IPS-20b (cell line): ENCODE measurements around the gene SERPINA10.

Experiments
- H3K27ac ChIP-seq: one replicate; pipeline ENCODE4 v1.5.1; 2013; ENCODE audit warnings: low read length
- H3K27me3 ChIP-seq: 2 replicates; pipeline ENCODE4 v1.6.1; 2013; ENCODE audit warnings: mild to moderate bottlenecking, low read length, inconsistent platforms; ENCODE audit not compliant: insufficient read depth
- H3K36me3 ChIP-seq: 2 replicates; pipeline ENCODE4 v1.6.1; 2013; ENCODE audit warnings: low read depth, mild to moderate bottlenecking, inconsistent platforms, low read length, moderate library complexity; ENCODE audit not compliant: insufficient read depth
- H3K4me1 ChIP-seq: 2 replicates; pipeline ENCODE4 v1.6.1; 2013; ENCODE audit warnings: mild to moderate bottlenecking, control low read depth, inconsistent platforms, low read length, moderate library complexity; ENCODE audit not compliant: insufficient read depth
- H3K4me3 ChIP-seq: 2 replicates; pipeline ENCODE4 v1.5.1; 2013; ENCODE audit warnings: mild to moderate bottlenecking, low read length, inconsistent platforms
- H3K9ac ChIP-seq: 2 replicates; pipeline ENCODE4 v1.6.1; 2013; ENCODE audit warnings: low read depth, mild to moderate bottlenecking, inconsistent platforms, low read length, moderate library complexity
- H3K9me3 ChIP-seq: 2 replicates; pipeline ENCODE4 v1.6.1; 2013; ENCODE audit warnings: mild to moderate bottlenecking, low read depth, low read length, inconsistent platforms; ENCODE audit not compliant: insufficient read depth

Gene SERPINA10

DNA sequence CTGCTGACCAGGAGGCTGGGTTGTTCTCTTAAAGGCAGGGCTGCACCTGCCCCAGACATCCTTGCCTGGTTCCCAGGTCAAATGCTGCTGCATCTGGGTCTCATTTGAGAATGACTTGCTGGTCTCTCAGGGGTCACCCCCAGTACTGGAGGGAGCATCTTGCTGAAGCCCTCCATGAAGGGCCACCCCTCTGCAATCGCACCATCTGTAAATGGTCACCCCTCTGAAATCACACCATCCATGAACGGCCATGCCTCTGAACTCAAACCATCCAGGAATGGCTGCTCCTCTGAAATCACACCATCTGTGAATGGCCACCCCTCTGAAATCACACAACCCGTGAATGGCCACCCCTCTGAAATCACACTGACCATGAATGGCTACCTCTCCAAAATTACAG lies 37.4 kb upstream of the SERPINA10 start:
- Histone ChIP-seq H3K9ac (no peak overlapping the region), H3K9me3 (no peaks in the 10 kb centered on the region), H3K27me3 (no peaks in the 10 kb centered on the region), H3K27ac (no peak overlapping the region), H3K4me3 (no peak overlapping the region), H3K36me3 (no peaks in the 10 kb centered on the region), H3K4me1 (no peaks in the 10 kb centered on the region)

- Histone ChIP-seq H3K9ac (no peak overlapping the region), H3K4me1 (no peaks in the 10 kb centered on the region), H3K27ac (no peak overlapping the region), H3K36me3 (no peaks in the 10 kb centered on the region), H3K9me3 (no peaks in the 10 kb centered on the region), H3K4me3 (no peak overlapping the region), H3K27me3 (no peaks in the 10 kb centered on the region)
These were observed 36.8 kb upstream of the SERPINA10 start for GRCh38 chr14:94329857-94330256.

DNA sequence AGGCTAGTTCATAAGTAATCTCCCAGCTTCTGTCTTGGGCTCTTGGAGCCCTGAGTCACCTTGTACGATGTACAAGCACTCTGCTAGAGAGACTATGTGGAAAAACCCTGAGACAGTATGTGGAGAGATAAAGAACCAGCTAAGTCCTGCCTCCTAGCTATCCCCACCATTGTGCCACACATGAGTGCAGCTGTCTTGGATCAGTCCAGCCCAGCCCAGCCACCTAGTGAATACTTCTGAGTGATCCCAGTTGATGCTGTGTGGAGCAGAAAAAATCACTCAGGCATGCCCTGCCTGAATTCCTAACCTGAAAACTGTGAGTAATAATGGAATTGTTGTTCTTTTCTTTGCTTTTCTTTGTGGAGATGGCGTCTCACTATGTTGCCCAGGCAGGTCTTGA lies 35.1 kb upstream of the SERPINA10 start:
- Histone ChIP-seq H3K27ac (no peak overlapping the region), H3K36me3 (no peaks in the 10 kb centered on the region), H3K9ac (no peak overlapping the region), H3K4me3 (no peak overlapping the region), H3K4me1 (no peaks in the 10 kb centered on the region), H3K27me3 (no peaks in the 10 kb centered on the region), H3K9me3 (no peaks in the 10 kb centered on the region)

GRCh38 chr14:94322648-94323570 lies 29.8 kb upstream of the SERPINA10 start, which contains the start of gene SERPINA6:
Gene SERPINA6, minus strand, starts transcription at chr14:94323336. Its CDS starts 8,688 bp downstream, at chr14:94314648.
- Histone ChIP-seq H3K36me3 (no peaks in the 10 kb centered on the region), H3K27ac (no peak within 1 kb of the TSS), H3K9me3 (no peaks in the 10 kb centered on the region), H3K4me3 (no peak within 1 kb of the TSS), H3K27me3 (no peaks in the 10 kb centered on the region), H3K9ac (no peak within 1 kb of the TSS), H3K4me1 (no peaks in the 10 kb centered on the region)

DNA sequence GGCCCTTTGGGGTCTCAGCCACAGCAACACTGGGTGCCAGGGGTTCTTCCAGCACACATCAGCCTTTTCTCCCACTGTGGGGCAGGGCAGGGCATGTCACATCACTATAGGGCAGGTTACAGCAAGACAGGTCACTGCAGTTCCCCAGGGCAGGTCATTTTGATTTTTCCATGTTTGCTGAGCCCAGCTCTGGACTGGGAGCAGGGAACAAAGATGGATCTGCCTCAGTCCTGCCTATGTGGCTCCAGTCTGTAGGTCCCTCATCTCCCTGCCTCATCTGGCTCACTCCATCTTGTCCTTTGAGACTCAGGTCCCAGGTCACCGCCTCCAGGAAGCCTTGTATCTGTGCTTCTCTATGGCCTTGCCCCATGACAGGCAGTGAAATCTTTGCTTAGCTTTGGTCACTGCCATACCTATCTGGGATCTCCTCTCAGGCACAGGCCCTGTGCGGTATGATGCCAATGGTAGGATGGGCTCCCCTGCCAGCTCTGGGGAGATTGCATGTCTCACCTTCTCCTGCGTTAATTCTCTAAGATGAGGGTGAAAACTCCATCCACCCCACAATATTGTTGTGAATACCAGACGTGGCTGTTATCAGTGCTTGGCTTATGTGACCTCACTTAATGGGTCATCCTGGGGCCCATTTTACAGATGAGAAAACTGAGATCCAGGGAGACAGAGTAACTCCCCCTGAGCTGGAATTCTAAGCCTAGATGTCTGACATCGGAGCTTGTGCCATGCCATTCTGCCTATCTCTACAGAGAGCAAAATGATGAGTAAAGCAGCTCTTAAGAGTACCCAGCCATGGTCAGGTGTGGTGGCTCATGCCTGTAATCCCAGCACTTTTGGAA lies 28.6 kb upstream of the SERPINA10 start:
- H3K4me1 ChIP-seq, result no peaks in the 10 kb centered on the region

DNA sequence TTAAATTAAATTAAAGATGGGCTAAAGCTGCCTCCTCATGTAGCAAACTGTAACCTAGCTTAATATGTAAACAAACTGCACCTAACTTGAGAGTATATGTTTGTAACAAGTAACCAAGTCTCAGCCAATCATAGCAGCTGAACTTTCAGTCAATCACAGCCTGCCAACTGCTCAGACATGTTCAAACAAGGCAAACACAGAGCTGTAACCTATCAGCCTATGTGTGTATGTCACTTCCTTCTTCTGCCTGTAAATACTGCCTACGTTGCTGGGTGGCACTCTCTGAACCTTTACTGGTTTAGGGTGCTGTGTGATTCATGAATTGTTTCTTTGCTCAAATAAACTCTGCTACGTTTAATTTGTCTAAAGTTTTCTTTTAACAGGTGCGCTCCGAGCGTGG lies 27.2 kb upstream of the SERPINA10 start:
- H3K9ac ChIP-seq, result no peak overlapping the region
- no peaks in the 10 kb centered on the region for H3K9me3 ChIP-seq
- H3K4me3 ChIP-seq, result no peak overlapping the region
- no peaks in the 10 kb centered on the region for H3K27me3 ChIP-seq
- no peaks in the 10 kb centered on the region for H3K4me1 ChIP-seq
- H3K36me3 ChIP-seq, result no peaks in the 10 kb centered on the region
- no peak overlapping the region for H3K27ac ChIP-seq

More for the DNA sequence above, 28.6 kb upstream of the SERPINA10 start:
- Histone ChIP-seq H3K36me3 (no peaks in the 10 kb centered on the region), H3K9ac (no peak overlapping the region), H3K27me3 (no peaks in the 10 kb centered on the region), H3K27ac (no peak overlapping the region), H3K9me3 (no peaks in the 10 kb centered on the region), H3K4me3 (no peak overlapping the region)

GRCh38 chr14:94317259-94317658 lies 24.2 kb upstream of the SERPINA10 start:
- H3K9ac ChIP-seq, result no peak overlapping the region
- no peaks in the 10 kb centered on the region for H3K4me1 ChIP-seq
- H3K27ac ChIP-seq, result no peak overlapping the region
- H3K27me3 ChIP-seq, result no peaks in the 10 kb centered on the region
- H3K9me3 ChIP-seq, result no peaks in the 10 kb centered on the region
- no peaks in the 10 kb centered on the region for H3K36me3 ChIP-seq
- H3K4me3 ChIP-seq, result no peak overlapping the region

DNA sequence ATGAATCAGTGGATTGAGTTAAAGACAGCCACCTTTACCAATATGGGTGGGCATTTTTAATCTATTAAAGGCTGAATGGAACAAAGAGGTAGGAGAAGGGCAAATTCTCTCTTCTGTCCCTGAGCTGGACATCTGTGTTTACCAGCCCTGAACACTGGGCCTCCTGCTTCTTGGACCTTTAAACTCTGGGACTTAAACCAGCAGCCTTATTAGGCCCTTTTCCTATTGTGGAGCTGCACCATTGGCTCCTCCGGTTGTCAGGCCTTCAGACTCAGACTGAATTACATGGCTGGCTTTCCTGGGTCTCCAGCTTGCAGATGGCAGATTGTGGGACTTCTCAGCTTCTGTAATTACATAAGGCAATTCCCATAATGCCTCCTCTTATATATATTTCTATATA lies 23.6 kb upstream of the SERPINA10 start:
- Histone ChIP-seq H3K27me3 (no peaks in the 10 kb centered on the region), H3K9me3 (no peaks in the 10 kb centered on the region), H3K4me3 (no peak overlapping the region), H3K9ac (no peak overlapping the region), H3K36me3 (no peaks in the 10 kb centered on the region), H3K27ac (no peak overlapping the region), H3K4me1 (no peaks in the 10 kb centered on the region)

DNA sequence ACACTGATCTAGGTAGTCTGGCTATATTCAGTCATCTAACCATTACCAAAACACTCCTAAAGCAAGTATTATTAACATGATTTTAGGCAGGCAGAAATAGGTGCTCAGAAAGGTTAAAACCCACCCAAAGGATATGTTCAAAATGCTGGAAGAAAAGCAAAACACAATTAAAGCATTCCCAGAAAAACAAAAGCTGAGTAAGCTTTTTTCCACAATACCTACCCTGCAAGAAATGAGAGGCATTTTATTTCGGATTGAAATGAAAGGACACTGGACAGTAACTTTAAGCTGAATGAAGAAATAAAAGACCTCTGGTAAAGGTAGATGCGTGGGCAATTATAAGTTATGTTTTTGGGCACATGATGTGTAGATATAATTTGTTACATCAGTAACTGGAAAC lies 21.8 kb upstream of the SERPINA10 start:
- Histone ChIP-seq H3K27me3 (no peaks in the 10 kb centered on the region), H3K4me1 (no peaks in the 10 kb centered on the region), H3K4me3 (no peak overlapping the region), H3K27ac (no peak overlapping the region), H3K36me3 (no peaks in the 10 kb centered on the region), H3K9ac (no peak overlapping the region), H3K9me3 (no peaks in the 10 kb centered on the region)

DNA sequence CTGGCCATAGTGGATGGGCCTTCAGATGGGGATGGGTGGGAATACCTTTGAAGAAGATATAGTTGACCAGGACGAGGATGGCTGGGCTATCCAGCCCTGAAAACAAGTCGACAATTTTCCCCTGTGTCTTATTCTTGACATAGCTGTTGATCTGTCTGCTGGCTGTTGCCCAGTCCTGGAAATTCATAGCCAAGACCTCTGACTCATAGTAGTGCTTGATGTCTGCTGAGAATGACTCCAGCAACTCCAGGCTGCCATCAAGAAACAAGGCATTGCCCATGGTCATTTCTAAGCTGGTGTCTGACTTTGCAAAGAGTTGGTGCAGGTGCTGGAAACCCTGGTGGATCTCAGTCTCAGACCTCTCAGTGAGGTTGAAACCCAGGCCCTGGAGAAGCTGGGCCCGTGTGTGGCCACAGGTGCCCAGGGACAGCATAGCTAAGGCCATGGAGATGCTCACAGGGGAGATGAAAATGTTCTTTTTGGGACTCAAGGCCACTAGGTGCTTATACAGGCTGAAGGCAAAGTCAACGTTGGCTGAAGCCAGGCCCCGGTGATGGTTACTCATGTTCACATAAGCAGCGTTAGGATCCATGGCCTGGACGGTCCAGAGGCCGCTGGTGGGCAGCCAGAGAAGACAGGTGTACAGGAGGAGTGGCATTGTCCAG lies 21.1 kb upstream of the SERPINA10 start:
- no peaks in the 10 kb centered on the region for H3K4me1 ChIP-seq
- H3K4me3 ChIP-seq, result no peak overlapping the region
- no peaks in the 10 kb centered on the region for H3K36me3 ChIP-seq
- H3K9ac ChIP-seq, result no peak overlapping the region
- H3K27ac ChIP-seq, result no peak overlapping the region
- H3K27me3 ChIP-seq, result no peaks in the 10 kb centered on the region
- H3K9me3 ChIP-seq, result no peaks in the 10 kb centered on the region

DNA sequence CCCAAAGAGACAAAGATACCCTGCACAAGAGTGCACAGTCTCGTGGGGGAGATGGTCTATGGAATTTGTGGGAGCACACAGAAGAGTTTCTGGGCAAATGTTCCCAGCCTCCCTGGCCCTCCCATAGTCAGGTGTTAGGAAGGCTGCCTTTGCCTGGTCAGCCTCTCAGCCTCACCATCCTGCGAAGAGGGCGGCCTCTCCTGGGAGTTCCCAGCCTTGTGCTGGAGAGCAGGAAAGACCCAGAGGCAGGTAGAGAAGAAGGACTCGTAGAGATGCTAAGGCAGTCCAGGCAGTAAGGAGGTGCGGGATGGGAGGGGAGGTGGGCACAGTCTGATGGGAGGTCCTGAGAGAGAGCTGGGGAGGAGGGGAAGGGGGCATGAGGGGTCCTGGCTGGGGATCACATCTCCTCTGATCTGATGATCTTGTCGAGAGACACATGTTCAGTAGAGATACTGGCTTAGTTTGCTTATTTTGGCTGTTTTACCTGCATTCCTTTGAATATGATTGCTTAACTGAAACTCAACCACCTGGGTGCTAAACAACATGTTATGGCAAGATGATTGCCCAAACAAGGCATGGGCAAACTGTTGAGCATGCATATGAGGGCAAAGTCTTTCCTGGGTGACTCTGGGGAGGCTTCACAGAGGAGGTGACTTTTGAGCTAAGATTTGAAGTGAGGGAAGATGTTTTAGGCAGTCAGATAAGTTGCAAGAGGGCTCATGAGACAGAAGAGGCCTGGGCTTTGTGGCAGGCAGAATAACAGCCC lies 19.6 kb upstream of the SERPINA10 start:
- Histone ChIP-seq H3K4me3 (no peak overlapping the region), H3K4me1 (no peaks in the 10 kb centered on the region), H3K36me3 (no peaks in the 10 kb centered on the region), H3K27me3 (no peaks in the 10 kb centered on the region), H3K9ac (no peak overlapping the region), H3K27ac (no peak overlapping the region), H3K9me3 (peaks cover 7% of the 10 kb centered on the region)
